GM19372 (cell line): ENCODE data around the gene TMC8.
"Not testable (repeated sequence)": the region's sequence is repeated elsewhere in the genome, so short reads cannot be mapped to it uniquely, and the experiment has no call there.

Source experiments
- ATAC-seq: cut with Tn5 transposase; IDR thresholded peaks from one replicate; pipeline ENCODE4 v1.9.1; 2021; ENCODE audit warnings: mild to moderate bottlenecking, low read depth, moderate library complexity; ENCODE audit not compliant: unreplicated experiment

TMC8 gene

DNA sequence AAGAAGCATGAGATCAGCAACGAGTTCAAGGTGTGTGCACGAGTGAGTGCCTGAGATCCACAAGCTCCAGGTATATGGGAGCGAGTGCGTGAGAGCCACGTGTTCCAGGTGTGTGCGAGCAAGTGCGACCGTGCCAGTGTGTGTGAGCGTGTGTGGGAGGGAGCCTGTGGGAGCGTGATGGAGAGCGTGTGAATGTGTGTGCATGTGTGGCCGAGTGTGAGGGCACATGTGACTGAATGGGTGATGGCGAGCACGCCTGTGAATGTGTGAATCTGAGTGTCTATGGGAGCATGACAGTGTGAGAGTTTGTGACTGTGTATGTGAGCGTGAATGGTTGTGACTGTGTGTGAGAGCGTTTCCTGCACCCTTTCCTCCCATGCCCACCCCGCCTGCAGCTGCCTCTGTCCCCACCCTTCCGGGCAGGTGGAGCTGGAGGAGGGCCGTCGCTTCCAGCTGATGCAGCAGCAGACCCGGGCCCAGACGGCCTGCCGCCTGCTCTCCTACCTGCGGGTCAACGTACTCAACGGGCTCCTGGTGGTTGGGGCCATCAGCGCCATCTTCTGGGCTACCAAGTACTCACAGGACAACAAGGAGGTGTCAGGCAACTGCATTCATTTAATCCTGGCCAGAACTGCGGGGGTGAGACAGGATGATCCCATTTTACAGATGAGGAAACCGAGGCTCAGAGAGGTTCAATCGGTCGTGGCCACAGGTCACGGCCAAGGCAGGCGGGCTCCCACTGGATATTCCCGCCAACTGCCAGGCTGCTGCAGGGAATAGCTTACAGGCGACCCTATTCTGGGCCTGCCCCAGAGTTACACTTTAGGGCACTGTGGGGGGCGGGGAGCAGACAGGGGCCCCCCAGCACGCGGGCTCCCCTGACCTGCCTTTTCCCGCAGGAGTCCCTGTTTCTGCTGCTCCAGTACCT is 3.7 kb downstream of the TMC8 start:
- no peak for ATAC-seq

DNA sequence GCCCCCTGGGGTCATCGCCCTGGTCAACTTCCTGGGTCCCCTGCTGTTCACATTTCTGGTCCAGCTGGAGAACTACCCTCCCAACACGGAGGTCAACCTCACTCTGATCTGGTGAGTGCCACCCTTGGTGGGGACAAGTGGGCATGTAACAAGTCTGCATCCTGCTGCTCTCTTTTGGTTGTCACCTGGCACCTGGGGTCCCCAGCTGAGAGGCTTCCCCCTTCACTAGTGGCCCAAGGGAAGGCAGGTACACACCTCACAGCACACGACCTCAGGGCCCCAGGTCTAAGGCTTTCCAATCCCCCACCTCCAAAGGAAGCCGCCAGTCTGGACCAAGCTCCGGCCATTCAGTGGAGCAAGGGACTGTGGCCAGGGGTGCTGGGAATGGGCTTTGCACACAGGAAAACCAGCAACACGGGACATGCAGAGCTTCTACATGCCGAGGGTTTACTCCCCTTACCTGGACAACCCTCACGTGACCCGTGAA is 4.4 kb downstream of the TMC8 start:
- no peak for ATAC-seq

DNA sequence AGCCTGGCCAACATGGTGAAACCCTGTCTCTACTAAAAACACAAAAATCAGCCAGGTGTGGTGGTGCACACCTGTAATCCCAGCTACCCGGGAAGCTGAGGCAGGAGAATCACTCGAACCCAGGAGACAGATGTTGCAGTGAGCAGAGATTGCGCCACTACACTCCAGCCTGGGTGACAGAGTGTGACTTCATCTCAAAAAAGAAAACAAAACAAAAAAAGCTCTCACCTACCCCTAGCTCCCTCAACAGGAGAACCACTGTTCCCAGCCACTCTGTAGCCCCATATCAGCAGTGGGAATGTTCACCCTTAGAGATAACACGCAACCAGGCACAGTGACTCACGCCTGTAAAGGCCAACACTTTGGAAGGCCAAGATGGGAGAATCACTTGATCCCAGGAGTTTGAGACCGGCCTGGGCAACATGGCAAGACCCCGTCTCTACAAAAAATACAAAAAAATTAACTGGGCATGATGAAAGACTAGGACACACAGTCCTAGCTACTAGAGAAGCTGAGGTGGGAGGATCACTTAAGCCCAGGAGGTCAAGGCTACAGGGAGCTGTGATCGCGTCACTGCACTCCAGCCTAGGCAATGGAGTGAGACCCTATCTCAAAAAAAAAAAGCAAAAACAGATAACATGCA is 5.4 kb downstream of the TMC8 start:
- ATAC-seq = no peak

DNA sequence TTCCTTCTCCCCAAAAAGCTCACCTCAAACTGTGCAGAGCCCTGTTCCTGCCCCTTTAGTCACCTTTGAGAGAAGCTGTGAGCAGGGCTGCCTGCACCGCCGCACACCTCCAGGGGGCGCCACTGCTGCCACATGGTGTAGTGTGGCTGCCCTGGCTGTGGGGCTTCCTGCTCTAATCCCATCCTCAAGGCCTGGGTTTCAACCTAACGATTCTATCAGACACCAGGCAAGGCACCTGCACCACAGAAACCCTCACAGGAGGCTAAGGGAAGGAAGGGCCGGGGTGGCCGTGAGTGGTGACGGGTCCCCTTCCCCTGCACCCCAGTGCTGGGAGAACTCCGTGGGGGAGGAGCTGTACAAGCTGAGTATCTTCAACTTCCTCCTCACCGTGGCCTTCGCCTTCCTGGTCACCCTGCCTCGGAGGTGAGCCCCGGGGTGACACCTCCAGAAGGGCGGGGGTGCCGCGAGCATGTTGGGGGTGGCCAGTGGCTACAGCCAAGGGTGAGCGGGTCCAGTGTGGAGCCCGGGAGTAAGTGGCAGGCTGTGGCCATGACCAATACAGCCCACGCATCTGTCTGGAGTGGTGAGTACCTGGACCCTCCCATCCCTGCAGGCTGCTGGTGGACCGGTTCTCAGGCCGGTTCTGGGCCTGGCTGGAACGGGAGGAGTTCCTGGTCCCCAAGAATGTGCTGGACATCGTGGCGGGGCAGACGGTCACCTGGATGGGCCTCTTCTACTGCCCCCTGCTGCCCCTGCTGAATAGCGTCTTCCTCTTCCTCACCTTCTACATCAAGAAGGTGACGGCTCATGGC is 7.0 kb downstream of the TMC8 start:
- ATAC-seq = no peak

DNA sequence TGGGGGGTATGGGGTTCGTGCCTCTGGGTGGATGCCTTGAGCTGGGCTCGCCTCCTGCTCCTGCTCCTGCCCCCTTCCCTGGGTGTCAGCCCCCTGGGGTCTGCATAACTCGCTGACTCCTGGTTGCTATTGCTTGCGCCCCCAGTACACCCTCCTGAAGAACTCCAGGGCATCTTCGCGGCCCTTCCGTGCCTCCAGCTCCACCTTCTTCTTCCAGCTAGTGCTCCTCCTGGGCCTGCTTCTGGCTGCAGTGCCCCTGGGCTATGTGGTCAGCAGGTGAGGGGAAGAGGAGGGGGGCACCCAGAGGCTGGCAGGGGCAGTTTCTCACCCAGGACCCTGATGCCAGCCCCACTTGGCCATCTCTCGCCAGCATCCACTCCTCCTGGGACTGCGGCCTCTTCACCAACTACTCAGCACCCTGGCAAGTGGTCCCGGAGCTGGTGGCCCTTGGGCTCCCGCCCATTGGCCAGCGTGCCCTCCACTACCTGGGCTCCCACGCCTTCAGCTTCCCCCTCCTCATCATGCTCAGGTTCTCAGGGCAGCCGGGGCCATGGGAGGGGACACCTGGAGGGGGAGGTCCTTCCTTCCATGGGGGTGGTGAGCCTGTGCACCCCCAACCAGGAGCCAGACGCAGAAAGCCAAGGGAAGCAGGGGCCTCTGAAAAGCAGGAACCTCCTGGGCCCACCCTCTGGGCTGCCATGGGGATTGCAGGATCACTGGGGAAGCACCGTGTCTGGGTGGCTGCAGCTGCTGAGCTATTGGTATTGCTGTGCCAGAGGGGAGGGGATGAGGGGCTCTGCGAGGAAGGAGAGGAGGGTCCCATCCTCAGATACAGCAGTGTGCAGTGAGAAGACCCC is 7.9 kb downstream of the TMC8 start:
- ATAC-seq = no peak

DNA sequence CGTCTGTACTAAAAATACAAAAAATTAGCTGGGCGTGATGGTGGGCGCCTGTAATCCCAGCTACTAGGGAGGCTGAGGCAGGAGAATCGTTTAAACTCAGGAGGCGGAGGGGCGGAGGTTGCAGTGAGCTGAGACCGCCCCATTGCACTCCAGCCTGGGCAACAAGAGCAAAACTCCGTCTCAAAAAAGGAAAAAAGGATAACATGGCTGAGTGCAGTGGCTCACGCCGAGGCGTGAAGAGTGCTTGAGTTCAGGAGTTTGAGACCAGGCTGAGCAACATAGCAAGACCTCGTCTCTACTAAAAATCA is 9.2 kb downstream of the TMC8 start:
- ATAC-seq = not testable (repeated sequence)

DNA sequence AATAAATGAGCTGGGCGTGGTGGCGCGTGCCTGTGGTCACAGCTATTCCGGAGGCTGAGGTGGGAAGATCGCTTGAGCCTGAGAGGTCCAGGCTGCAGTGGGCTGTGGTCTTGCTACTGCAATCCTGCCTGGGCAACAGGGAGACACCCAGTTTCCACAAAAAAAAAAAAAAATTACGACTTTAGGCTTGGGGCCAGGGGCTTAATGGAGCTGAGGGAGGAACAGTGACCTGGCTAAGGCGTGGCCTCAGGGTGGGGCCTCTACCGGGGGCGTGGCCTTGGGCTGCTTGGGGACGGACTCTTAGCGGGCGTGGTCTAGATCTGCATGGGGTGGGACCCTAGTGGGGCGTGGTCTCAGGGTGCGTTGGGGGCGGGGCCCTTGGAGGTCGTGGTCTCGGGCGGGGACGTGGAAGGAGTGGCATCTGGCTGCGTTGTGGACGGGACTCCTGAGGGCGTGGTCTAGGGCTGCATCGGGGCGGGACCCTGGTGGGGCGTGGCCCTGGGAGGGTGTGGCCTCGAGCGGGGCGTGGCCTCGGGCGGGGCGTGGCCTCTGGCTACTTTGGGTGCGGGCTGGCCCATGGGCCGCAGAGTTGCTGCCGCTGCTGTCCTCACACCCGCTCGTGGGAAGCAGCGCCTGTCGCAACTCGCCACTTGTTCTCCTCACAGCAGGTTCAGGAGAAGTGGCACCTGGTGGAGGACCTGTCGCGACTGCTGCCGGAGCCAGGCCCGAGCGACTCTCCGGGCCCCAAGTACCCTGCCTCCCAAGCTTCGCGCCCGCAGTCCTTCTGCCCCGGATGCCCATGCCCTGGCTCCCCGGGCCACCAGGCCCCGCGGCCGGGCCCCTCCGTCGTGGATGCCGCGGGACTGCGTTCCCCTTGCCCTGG is 9.8 kb downstream of the TMC8 start:
- peak; percentile 77 for ATAC-seq

DNA sequence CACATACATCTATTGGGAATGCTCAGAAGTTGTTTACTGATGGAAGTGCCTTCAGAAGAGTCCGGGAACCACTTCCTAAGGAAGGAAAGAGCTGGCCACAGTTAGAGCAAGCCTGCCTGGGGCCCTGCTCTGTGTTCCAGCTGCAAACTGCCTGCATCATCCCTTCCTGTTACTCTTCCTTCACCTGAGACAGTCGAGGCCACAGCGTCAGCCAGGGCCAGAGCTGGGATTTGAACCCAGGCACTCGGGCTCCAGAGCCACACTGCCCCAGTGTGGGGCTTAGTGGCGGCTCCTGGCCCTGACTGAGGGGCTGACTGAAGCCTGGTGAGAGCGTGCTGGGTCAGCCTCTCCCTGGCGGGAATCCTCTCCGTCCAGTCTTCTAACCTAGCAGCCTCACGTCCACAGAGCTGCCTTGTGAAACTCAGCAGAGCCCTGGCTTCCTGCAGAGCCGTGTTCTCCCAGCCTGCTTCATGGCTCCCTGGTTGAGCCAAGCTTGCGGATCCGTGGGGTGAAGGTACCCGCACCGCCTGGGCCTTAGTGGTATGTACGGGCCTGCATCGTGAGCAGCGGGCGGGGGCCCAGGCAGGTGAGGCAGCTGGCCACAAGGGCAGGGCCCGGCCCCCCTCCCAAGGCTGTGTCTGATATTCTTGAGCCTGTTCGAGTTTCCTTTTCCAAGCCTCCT is 11.0 kb downstream of the TMC8 start:
- ATAC-seq = no peak

DNA sequence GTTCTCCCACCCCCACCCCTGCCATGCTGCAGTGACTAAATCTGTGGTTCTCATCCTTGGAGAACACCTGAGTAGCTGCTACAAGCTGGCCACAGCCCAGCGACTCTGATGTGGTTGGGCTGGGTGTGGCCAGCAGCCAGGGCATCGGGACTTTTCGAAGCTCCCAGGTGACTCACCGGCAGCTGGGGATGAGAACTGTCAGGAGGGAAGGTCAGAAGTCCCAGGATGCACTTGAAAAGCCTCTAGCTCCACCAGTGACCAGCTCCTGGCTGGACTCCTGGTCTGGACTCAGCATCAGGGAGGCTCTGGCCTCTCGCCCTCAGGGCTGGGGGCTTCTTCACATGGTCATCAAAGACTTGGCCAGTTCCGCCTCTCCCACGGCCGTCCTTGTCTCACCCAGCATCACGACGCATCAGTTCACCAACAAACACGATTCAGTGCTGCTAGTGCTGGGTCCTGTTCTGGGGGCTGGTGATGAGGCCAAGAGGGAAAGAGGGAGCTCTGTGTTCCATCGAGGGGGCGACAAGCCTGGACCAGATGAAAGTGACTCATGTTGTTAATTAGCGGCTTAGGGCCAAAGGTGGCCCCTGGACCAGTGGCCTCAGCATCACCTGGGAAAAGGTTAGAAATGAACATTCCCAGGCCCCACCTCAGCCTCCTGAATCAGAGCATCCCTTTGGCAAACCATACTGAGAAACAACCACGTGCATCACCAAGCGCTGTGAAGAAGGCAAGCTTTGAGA is 11.7 kb downstream of the TMC8 start:
- ATAC-seq = no peak

DNA sequence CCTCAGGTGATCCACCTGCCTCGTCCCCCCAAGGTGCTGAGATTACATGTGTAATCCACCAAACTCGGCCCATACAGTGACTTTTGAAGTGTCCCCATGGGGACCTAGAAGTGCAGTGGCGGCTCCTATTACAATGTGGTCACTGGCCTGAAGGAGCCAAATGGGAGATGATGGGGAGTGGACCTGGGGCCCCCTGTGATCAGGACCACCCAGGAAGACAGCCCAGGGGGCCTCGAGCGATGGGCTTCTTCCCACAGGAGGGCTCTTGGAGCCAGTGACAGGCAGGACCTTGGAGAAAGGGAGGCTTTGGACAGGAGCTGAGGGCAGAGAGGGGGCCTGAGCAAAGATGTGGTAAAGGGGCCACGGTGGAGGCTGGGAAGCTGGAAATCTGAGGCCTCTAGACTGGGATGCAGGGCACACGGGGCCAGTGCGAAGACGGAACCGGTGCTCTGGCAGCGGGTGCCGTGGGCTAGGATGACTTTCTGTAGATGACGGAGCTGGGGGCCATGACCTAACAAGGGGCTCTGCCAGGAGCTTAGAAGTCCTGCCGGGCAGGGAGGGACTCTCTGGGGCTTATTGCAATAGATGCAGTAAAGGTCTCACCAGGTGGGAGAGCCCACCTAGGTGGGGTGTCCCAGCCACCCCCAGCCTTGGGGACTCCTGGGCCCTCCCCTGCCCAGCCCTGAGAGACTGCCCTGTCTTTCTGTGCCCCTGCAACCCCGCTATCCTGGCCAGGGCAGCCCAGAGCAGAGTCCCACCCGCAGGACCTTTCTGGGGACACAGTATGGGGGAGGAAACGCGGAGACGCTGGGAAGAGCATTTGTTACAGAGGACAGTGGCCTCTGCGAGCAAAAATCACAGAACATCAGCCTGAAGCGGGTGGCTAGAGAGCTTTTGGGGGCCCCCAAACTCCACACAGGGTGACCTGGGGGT is 12.9 kb downstream of the TMC8 start:
- ATAC-seq = no peak

DNA sequence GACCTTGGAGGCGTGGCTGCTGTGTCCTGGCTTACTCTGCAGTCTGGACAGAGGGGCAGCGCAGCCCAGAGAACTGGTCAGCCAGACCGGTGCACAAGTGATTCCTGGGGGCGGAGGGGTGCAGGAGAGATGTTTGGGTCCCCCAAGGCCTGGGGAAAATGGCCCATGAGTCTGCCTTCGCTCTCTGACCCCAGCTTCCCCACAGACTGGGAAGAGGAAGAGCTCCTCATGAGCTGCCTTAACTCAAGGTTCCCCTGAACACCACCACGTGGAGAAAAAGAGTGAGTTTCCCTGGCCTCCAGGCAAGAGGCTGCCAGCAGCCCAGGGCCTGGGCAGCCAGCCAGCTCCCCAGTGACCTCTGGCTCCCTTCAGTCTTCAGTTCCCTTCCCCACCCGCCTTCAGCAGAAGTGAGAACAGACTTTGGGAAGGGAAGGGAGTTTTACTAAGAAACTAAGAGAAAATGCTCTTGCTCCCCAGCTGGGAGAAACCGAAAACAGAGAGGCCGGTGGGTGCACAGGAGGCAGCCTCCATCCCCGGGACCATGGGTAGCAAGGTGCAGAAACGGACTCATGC is 13.7 kb downstream of the TMC8 start:
- ATAC-seq = no peak

DNA sequence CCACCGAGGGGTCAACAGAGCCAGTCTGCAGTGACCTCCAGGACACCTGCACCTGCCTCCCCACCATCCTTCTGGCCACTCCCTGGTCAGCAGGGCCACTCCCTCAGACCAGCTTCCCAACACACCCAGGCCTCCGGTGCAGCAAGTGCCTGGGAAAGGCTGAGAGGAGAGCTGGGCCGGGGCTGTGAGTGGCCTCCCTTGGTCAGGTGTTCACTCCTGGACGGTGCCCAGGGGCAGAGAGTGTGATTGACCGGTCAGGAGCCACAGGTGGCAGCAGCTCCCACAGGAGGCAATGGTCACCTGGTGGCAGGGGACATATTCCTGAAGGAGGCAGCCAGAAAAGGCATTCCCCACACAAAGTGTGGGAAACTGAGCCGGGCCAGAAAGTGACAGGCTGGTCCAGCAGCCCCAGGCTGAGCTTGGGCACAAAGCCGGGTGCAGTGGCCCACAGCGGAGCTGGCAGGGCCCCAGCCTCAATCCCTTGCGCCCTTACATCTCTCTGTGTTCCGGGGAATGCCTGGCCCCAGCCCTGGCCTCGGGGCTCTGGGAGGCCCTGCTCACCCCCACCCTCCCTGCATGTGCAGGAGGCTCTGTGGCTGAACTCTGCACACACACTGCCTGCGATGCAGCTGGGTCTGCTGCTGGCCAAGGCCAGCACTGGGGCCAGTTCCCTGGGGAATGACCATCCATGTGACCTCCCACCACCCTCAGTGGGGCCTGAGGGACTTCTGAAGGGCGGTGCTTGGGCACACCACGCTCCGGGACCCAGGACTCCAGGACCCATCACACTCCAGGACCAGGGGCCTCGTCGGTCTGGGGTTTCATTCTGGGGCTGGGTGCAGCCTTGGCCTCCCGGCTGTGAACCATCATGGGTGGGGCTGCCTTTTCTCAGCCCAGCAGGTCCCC is 14.4 kb downstream of the TMC8 start:
- ATAC-seq = no peak

DNA sequence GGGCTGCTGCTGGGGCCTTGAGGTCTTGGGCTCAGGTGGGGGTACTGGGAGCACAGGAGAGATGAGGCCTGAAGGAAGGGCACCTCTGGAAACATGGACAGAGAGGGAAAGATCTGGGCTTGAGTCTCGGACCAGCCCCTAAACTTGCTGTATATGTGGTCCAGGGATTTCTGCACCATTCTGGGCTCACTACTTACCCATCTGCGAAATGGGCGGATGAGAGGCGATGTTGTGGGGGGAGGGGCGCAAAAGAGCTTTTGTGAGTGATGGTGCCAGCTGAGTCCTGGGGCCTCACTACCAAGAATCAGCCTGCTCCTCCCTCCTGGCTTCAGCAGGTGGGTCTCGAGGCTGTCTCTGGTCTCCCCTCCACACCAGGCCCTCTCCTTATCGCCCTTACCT is 15.9 kb downstream of the TMC8 start:
- ATAC-seq = no peak

DNA sequence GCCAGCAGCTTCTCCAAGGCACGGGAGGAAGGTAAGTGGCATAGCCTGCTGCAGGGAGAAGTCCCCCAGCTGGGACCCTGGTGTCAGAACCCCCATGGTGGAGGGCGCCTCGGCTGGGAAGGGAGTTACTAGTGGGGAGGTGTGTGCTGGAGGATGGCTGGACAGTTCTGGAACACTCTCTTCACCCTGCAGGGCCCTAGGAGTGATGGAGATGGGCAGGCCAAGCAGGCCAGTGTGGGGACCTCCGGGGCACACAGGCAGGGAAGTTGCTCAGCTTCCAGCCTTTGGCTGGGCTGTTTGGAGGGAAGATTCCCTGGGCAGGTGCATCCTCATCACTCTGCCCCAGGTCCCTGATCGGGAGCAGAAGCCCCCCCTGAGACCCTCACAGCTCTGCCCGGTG is 16.3 kb downstream of the TMC8 start:
- no peak for ATAC-seq

DNA sequence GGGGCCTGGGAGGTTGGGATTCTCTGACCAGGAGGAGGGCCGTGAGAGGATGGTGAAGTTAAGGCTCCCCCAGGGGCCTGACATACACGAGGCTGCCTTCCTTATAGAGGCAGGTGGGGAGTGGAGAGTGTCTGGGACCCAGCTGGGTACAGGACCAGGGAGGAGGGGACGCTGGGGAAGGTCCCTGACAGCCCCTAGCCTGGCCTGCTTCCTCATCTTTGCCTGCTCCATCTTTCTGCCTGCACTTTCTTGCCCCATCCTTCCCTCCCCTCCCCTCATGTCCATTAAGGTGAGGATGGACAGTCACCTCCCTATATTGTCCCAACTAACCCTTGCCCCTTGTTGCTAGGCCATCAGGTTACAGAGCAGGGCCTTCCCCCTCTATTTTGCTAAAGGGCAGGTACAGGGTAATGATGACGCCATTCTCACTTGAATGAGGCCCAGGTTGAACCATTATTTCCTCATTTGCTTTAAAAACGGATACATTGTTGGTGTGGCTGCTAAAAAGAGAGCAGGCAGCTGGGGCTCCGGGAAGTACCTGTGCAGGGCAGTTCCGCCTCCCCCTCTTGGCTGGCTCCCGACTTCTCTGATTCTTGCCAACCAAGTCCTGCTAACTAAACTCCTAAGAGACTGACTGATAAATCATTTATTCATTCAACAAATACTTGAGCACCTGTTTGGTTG is 16.9 kb downstream of the TMC8 start:
- no peak for ATAC-seq
